Eye (tissue), 1 donor: ENCODE data around the gene CLEC18A.
"Not testable (repeated sequence)": the region's sequence is repeated elsewhere in the genome, so short reads cannot be mapped to it uniquely, and the experiment has no call there.

Experiments used
- DNase-seq: peaks from one replicate; pipeline ENCODE4 v3.0.0-alpha.2; 2015

Gene CLEC18A

DNA sequence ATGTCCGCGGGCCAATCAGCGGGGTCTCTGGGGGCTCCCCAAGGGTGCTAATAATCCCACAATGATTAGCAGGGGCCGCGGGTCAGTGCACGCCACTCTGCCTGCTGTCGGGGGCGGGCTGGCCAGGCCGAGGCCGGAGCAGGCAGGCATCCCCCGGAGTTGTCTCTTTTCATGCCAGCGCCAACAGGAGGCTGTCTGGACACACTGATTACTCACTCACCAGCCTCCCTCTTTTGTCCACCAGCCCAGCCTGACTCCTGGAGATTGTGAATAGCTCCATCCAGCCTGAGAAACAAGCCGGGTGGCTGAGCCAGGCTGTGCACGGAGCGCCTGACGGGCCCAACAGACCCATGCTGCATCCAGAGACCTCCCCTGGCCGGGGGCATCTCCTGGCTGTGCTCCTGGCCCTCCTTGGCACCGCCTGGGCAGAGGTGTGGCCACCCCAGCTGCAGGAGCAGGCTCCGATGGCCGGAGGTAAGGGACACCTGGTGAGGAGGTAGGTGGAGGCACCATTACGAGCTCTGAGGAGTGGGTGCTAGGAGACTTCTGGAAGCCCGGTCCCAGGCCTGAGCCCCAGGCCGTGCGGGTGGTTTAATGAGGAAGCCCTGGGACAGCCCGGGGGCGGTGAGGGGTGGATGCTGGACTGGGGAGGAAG lies at the start of gene CLEC18A:
TSS of gene CLEC18A (plus strand) at position 318 of the 655 bp plus-strand sequence. CDS start at position 351, 33 bp downstream.
- not testable (repeated sequence) for DNase-seq

GRCh38 chr16:69903865-69904415 lies 47.2 kb upstream of the CLEC18A start:
- DNase-seq, result no peak

DNA sequence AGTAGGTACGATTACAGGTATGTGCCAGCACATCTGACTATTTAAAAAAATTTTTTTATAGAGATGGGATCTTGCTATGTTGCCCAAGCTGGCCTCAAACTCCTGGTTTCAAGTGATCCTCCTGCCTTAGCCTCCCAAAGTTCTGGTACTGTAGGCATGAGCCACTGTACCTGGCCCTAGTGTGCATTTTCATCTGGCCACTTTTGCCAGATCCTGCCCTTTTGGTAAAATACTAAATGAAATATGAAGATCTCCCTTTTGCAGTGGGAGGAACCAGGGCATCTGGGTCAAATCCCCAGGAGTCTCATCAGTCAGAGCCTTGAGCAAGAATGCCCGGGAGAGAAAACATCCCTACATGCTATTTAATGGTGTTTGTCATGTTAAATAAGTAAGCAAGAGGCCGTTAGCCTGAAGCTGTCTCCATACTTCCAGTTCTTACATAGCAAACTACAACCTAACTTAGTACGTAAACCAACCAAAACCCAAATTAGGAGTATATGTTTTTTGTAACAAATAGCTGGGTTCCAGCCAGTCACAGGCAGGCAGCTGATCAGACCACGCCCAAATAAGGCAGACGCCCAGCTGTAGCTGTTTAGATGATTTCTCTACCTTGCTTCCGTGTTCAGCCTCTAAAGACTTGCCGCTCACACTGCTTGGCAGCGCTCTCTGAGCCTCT lies 46.5 kb upstream of the CLEC18A start:
- DNase-seq, result no peak

- no peak for DNase-seq
Measured at GRCh38 chr16:69905171-69905555, 46.0 kb upstream of the CLEC18A start.

GRCh38 chr16:69906838-69907401 lies 44.2 kb upstream of the CLEC18A start:
- no peak for DNase-seq

- no peak for DNase-seq
Measured at GRCh38 chr16:69909043-69909442, 42.1 kb upstream of the CLEC18A start.

DNA sequence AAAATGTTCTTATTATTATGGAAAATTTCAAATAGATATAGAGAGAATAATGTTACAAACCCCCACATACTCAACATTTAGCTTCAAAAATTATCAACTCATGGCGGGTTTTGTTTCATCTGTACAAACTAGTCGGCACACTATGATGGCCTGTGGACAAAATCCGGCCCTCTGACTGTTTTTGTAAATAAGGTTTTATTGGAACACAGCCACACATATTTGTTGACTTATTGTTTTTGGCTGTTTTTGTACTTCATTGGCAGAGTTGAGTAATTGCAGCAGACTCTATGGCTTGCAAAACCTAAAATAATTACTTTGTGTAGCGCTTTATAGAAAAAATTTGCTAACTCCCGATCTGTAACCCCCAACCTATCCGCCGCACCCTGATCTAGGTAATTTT lies 41.4 kb upstream of the CLEC18A start:
- no peak for DNase-seq

GRCh38 chr16:69910964-69911363 lies 40.2 kb upstream of the CLEC18A start:
- DNase-seq, result no peak

DNA sequence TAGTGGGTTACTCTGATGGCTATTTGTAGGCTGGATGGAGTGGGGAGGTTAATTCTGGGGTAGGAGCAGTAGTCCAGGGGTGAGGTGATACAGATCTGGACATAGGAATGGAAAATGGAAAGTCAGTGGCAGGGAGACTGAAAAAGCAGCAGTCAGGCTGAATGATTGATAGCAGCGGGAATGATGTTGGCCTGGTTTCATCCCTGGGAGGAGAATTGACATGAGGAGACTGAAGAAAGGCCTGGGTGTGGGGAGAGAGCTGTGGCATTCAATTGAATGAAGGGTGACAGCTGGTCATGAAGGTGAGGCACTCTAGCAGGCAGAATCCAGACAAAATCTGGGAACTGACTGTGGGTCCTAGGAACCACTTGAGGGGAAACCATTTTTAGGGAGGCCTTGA lies 34.7 kb upstream of the CLEC18A start:
- DNase-seq, result no peak

GRCh38 chr16:69917311-69917710 lies 33.8 kb upstream of the CLEC18A start:
- peak; percentile 16 for DNase-seq

DNA sequence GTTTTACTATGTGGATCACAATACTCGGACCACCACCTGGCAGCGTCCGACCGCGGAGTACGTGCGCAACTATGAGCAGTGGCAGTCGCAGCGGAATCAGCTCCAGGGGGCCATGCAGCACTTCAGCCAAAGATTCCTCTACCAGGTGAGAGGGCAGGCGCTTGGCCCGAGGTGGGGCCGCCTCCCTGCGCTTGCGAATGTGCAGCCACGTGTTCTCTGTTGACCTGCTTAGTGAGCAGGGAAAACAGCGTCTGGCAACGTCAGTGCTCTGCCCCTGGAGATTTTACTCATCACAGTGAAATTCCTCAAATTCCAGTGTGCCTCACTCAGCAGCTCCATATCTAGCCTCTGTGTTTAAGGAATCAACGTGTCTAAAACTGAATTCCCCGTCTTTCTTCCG lies 33.4 kb upstream of the CLEC18A start:
- peak; percentile 77 for DNase-seq

- DNase-seq, result no peak
Measured at GRCh38 chr16:69918241-69918640, 32.9 kb upstream of the CLEC18A start.

- peak; percentile 17 for DNase-seq
Measured at GRCh38 chr16:69921127-69921526, 30.0 kb upstream of the CLEC18A start.

GRCh38 chr16:69922200-69922599 lies 28.9 kb upstream of the CLEC18A start:
- DNase-seq, result no peak

GRCh38 chr16:69924041-69924775 lies 26.9 kb upstream of the CLEC18A start:
- no peak for DNase-seq

GRCh38 chr16:69924777-69925191 lies 26.4 kb upstream of the CLEC18A start:
- peak; percentile 59 for DNase-seq

- DNase-seq, result no peak
Measured at GRCh38 chr16:69925311-69925710, 25.8 kb upstream of the CLEC18A start.

- DNase-seq, result no peak
Measured at GRCh38 chr16:69926241-69926640, 24.9 kb upstream of the CLEC18A start.

DNA sequence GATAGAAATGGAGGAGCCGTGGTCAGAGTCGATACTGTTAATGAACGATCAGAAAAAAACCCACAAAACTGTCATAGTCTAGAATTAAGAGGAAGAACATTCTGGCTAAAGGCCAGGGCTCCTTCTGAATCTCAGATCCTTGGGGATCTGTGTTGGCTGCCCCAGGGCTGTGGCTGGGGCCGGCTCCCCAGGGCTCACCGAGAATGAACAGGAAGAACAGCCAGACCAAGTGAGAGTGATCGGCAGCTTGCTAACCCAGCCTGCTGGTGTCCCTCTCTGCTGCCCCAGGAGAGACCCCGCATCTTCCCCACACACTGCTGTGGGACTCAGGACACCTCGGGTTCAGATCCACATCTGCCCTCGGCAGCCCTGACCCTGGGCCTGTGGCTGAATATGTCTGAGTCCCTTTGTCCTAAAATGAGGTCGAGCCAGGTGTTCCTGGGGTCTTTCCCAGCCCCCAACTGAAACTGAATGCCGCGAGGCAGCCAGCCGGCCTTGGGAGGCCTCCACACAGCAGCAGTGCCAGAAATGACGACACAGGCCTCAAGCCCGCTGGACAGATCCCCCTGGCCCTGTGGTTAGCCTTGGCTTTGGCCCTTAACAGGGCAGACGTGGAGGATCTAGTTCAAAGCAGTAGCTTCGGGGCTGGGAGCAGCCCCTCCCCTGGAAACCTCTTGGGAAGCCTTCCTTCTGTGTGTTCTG lies 23.9 kb upstream of the CLEC18A start:
- peak; percentile 67 for DNase-seq

- no peak for DNase-seq
Measured at GRCh38 chr16:69928856-69929400, 22.2 kb upstream of the CLEC18A start.

- DNase-seq, result no peak
Measured at GRCh38 chr16:69929480-69929879, 21.7 kb upstream of the CLEC18A start.

- peak; percentile 79 for DNase-seq
Measured at GRCh38 chr16:69930117-69930776, 20.9 kb upstream of the CLEC18A start.
